Kidney (tissue), 22 donors: Measurements from ENCODE around the gene ITGB1BP2. TPM values are rescaled to one million over a fixed set of nuclear protein-coding genes. Genes with fewer than 3 reads are reported as not detected.
A peak's percentile ranks its signal among the peaks of the same experiment; 100 is the strongest.

ENCODE experiments used
- DNase-seq, 5 donors: peaks; one replicate each; pipeline ENCODE4 v3.0.0-alpha.2; 2013 to 2020
- FAIRE-seq: peaks from 2 replicates; lab custom pipeline; 2012; peaks lifted over from hg19 to GRCh38; lab: Jason Lieb, UNC
- H3K27ac ChIP-seq, 2 donors: one replicate each; pipeline ENCODE4 v1.7.0; 2013; ENCODE audit warnings: low read depth in 2 of 2, low read length in 2 of 2, inconsistent platforms in 1 of 2
- H3K27me3 ChIP-seq: one replicate; pipeline ENCODE4 v1.7.1; 2013; ENCODE audit warnings: low read length, inconsistent platforms; ENCODE audit not compliant: control insufficient read depth, insufficient read depth
- H3K36me3 ChIP-seq, 3 donors: one replicate each; pipeline versions ENCODE4 v1.7.0 to v1.7.1; 2013; ENCODE audit warnings: low read length in 3 of 3, control low read depth in 1 of 3, inconsistent platforms in 1 of 3; ENCODE audit not compliant: insufficient read depth in 3 of 3, control insufficient read depth in 2 of 3
- H3K4me1 ChIP-seq, 3 donors: one replicate each; pipeline versions ENCODE4 v1.7.0 to v1.7.1; 2013; ENCODE audit warnings: low read length in 3 of 3, inconsistent platforms in 1 of 3, low read depth in 1 of 3; ENCODE audit not compliant: control insufficient read depth in 2 of 3, insufficient read depth in 2 of 3
- H3K4me3 ChIP-seq, 3 donors: one replicate each; pipeline versions ENCODE4 v1.7.0 to v1.8.1; 2013; ENCODE audit warnings: low read length in 3 of 3, control low read depth in 1 of 3, inconsistent platforms in 1 of 3
- H3K9ac ChIP-seq, 3 donors: one replicate each; pipeline versions ENCODE4 v1.7.0 to v1.7.1; 2013; ENCODE audit warnings: low read length in 3 of 3, control low read depth in 1 of 3, inconsistent platforms in 1 of 3
- H3K9me3 ChIP-seq, 3 donors: one replicate each; pipeline versions ENCODE4 v1.7.0 to v1.7.1; 2013; ENCODE audit warnings: low read length in 3 of 3, control low read depth in 1 of 3, inconsistent platforms in 1 of 3; ENCODE audit not compliant: control insufficient read depth in 2 of 3, insufficient read depth in 1 of 3
- CTCF ChIP-seq: IDR thresholded peaks from 3 replicates; pipeline ENCODE4 v1.5.1; 2012; ENCODE audit warnings: mild to moderate bottlenecking, moderate library complexity, borderline replicate concordance; ENCODE audit not compliant: insufficient read depth; ENCODE audit errors: extremely low read depth
- intact Hi-C: fragments of 100-400 bp; cut with DNase I; formaldehyde crosslinking; loops from one replicate; pipeline ENCODE4 v1.11.1; 2022
- long read RNA-seq, 10 donors: library from polyadenylated mRNA in 1 of 10; unstranded in 1 of 10; transcript quantifications; one replicate each; pipeline ENCODE4 v2.0.0 and lab custom pipeline, GENCODE V29; 2021 to 2026
- polyA plus RNA-seq: library from polyadenylated mRNA; stranded (reverse); fragments of 350-450 nt; fragmentation: Illumina TruSeq; extraction: RNeasy Lipid Tissue Mini Kit (QIAGEN cat#74804); gene quantifications from one replicate; pipeline ENCODE4 v1.2.3, GENCODE V29; 2014; ENCODE audit warnings: low read depth, low replicate concordance; ENCODE audit not compliant: insufficient read depth
- total RNA-seq: library from RNA; stranded (reverse); fragmentation: NEBNext Ultra II Directional; extraction: Animal tissue kit (Norgen Biotek cat#: 25700); gene quantifications from one replicate; pipeline ENCODE4 v1.2.1, GENCODE V29; 2021
- donor health status: control.
- donor health status: control.
- donor health status: control.
- donor health status: control.
- donor health status: control.
- donor health status: DM: yes; HTN: yes; CAD: no.
- donor health status: Normal renal cell carcinoma (clear cell type).

Gene ITGB1BP2
- total RNA-seq (1.8 TPM), polyA plus RNA-seq (1.8 TPM)
- long read RNA-seq, donor 1 = 0 reads
- long read RNA-seq, donor 2 = 0 reads
- long read RNA-seq, donor 3 = 0 reads
- long read RNA-seq, donor 4 = 0 reads
- long read RNA-seq, donor 5 = 0 reads
- long read RNA-seq, donor 6 = 0 reads
- long read RNA-seq, donor 7 = 0 reads
- long read RNA-seq, donor 8 = 0 reads
- long read RNA-seq, donor 9 = 0 reads
- long read RNA-seq, donor 10 = 0 reads

- no peak within 1 kb of the TSS for H3K9ac ChIP-seq
- no peak for TF ChIP-seq CTCF
- no peaks in the 10 kb centered on the region for H3K4me1 ChIP-seq
- DNase-seq (peak in 1 of 5 donors; percentile 11), FAIRE-seq (no peak)
- H3K27ac ChIP-seq = peak within 1 kb of the TSS in 1 of 2 donors; percentile 28
- H3K36me3 ChIP-seq = peaks cover 5 to 19% (median 11%) of the 10 kb centered on the region in 3 donors
- no peaks in the 10 kb centered on the region for H3K27me3 ChIP-seq
- H3K9me3 ChIP-seq = no peaks in the 10 kb centered on the region
- no peak within 1 kb of the TSS for H3K4me3 ChIP-seq
- intact Hi-C loops = no loop called here
Observed at GRCh38 chrX:71301195-71301924, at the start of gene ITGB1BP2. ITGB1BP2 (plus strand) TSS chrX:71301750; CDS start chrX:71301807, 57 bp downstream.

GRCh38 chrX:71252221-71252620 is 49.3 kb upstream of the ITGB1BP2 start:
- DNase-seq (no peak), FAIRE-seq (no peak)
- H3K4me3 ChIP-seq = peak overlapping the region in 2 of 3 donors; percentile 1 to 13
- peaks cover 0 to 2% (median 0%) of the 10 kb centered on the region in 3 donors for H3K4me1 ChIP-seq
- intact Hi-C loops = no loop called here
- no peaks in the 10 kb centered on the region for H3K27me3 ChIP-seq
- H3K9ac ChIP-seq = no peak overlapping the region
- TF ChIP-seq CTCF = no peak
- H3K9me3 ChIP-seq = no peaks in the 10 kb centered on the region
- no peak overlapping the region for H3K27ac ChIP-seq
- H3K36me3 ChIP-seq = peaks cover 2 to 17% (median 8%) of the 10 kb centered on the region in 3 donors

GRCh38 chrX:71253253-71254091 is 48.1 kb upstream of the ITGB1BP2 start:
- Histone ChIP-seq H3K9me3 (no peaks in the 10 kb centered on the region), H3K4me1 (peaks cover 0 to 2% (median 0%) of the 10 kb centered on the region in 3 donors), H3K4me3 (peak overlapping the region; percentile 74 to 76 (median 76)), H3K27ac (peak overlapping the region in 1 of 2 donors; percentile 74), H3K27me3 (no peaks in the 10 kb centered on the region), H3K9ac (peak overlapping the region in 2 of 3 donors; percentile 47 to 61), H3K36me3 (peaks cover 0 to 12% (median 2%) of the 10 kb centered on the region in 3 donors)
- intact Hi-C loops = no loop called here
- peak in 4 of 5 donors; percentile 56 to 83 (median 74) for DNase-seq
- peak; percentile 7 for TF ChIP-seq CTCF
- FAIRE-seq = no peak
